ENCODE data around the gene CTSL.
"Not testable (repeated sequence)": the region's sequence is repeated elsewhere in the genome, so short reads cannot be mapped to it uniquely, and the experiment has no call there.

The CTSL gene

GRCh38 chr9:87758330-87758729 lies 32.4 kb downstream of the CTSL start:
- not testable (repeated sequence) for H3K4ac ChIP-seq (ENCODE audit: low read length); H3K36me3 ChIP-seq (replicated peaks in 1 of 2; ENCODE audit: control insufficient read depth in 2 of 2, insufficient read depth in 2 of 2, low read length in 2 of 2); DNase-seq (ENCODE audit: low spot score); H3K27ac ChIP-seq (replicated peaks; ENCODE audit: low read length); H3K4me2 ChIP-seq (ENCODE audit: insufficient read depth, low read length, poor library complexity, severe bottlenecking); H3K27me3 ChIP-seq (ENCODE audit: control insufficient read depth in 3 of 3, insufficient read depth in 3 of 3, low read depth in 1 of 3, low read length in 3 of 3); H2AK5ac ChIP-seq (ENCODE audit: low read depth, low read length); H3K4me3 ChIP-seq (ENCODE audit: low read length in 2 of 2); H3K4me1 ChIP-seq (ENCODE audit: control insufficient read depth in 2 of 2, insufficient read depth in 1 of 2, low read depth in 1 of 2, low read length in 2 of 2); H2BK120ac ChIP-seq (ENCODE audit: low read depth, low read length); H2AFZ ChIP-seq (ENCODE audit: low read length); H3K18ac ChIP-seq (ENCODE audit: low read length); H4K8ac ChIP-seq (ENCODE audit: low read depth, low read length); H2BK5ac ChIP-seq (ENCODE audit: low read length); H3K14ac ChIP-seq (ENCODE audit: low read length); H3K23ac ChIP-seq (ENCODE audit: low read depth, low read length, poor library complexity); H3K9me3 ChIP-seq (replicated peaks in 1 of 2; ENCODE audit: control insufficient read depth in 2 of 2, insufficient read depth in 1 of 2, low read depth in 1 of 2, low read length in 2 of 2); H2BK15ac ChIP-seq (ENCODE audit: low read length); H4K91ac ChIP-seq (ENCODE audit: low read depth, low read length, poor library complexity); H3K79me1 ChIP-seq (ENCODE audit: low read depth, low read length); H3K9ac ChIP-seq (ENCODE audit: low read depth, low read length, poor library complexity); H2BK12ac ChIP-seq (ENCODE audit: low read length)
- WGBS, 2 donors (ENCODE audit: extremely low coverage in 2 of 2, insufficient read length in 2 of 2, insufficient replicate concordance in 1 of 2), result no CpG with 5 or more reads among the region's 24 CpGs

DNA sequence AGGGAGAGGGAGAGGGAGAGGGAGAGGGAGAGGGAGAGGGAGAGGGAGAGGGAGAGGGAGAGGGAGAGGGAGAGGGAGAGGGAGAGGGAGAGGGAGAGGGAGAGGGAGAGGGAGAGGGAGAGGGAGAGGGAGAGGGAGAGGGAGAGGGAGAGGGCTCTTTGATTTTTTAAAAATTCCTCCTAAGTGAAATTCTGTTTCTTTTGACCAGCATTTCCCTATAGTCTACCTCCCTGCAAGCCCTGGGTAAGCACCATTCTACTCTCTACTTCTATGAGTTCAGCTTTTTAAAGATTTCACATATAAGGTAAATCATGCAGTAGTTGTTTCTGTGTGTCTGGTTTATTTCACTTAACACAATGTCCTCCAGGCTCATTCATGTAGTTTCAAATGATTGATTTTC lies 34.1 kb downstream of the CTSL start:
- not testable (repeated sequence) for H3K9me3 ChIP-seq (replicated peaks in 1 of 2; ENCODE audit: control insufficient read depth in 2 of 2, insufficient read depth in 1 of 2, low read depth in 1 of 2, low read length in 2 of 2); H2BK120ac ChIP-seq (ENCODE audit: low read depth, low read length); H4K8ac ChIP-seq (ENCODE audit: low read depth, low read length); H3K18ac ChIP-seq (ENCODE audit: low read length); H4K91ac ChIP-seq (ENCODE audit: low read depth, low read length, poor library complexity); H2AK5ac ChIP-seq (ENCODE audit: low read depth, low read length); H2BK15ac ChIP-seq (ENCODE audit: low read length); DNase-seq (ENCODE audit: low spot score); H3K79me1 ChIP-seq (ENCODE audit: low read depth, low read length); H3K14ac ChIP-seq (ENCODE audit: low read length); H3K36me3 ChIP-seq (replicated peaks in 1 of 2; ENCODE audit: control insufficient read depth in 2 of 2, insufficient read depth in 2 of 2, low read length in 2 of 2); H3K9ac ChIP-seq (ENCODE audit: low read depth, low read length, poor library complexity); H3K4ac ChIP-seq (ENCODE audit: low read length); H3K4me3 ChIP-seq (ENCODE audit: low read length in 2 of 2); H3K4me2 ChIP-seq (ENCODE audit: insufficient read depth, low read length, poor library complexity, severe bottlenecking); H3K4me1 ChIP-seq (ENCODE audit: control insufficient read depth in 2 of 2, insufficient read depth in 1 of 2, low read depth in 1 of 2, low read length in 2 of 2); H3K27ac ChIP-seq (replicated peaks; ENCODE audit: low read length); H2BK5ac ChIP-seq (ENCODE audit: low read length); H2AFZ ChIP-seq (ENCODE audit: low read length); H3K27me3 ChIP-seq (ENCODE audit: control insufficient read depth in 3 of 3, insufficient read depth in 3 of 3, low read depth in 1 of 3, low read length in 3 of 3); H3K23ac ChIP-seq (ENCODE audit: low read depth, low read length, poor library complexity); H2BK12ac ChIP-seq (ENCODE audit: low read length)

DNA sequence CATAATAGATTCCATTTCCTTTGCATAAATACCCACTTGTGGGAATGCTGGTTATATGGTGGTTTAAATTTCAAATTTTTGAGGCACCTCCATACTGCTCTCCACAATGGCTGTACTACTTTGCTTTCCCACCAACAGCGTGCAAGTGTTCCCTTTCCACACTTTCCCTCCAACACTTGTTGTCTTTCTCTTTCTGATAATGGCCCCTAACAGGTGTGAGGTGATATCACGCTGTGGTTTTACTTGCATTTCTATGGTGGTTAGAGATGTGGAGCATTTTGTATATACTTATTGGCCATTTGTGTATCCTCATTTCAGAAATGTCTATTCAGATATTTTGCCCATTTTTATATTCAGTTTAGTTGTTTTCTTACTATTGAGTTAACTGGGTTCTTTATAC lies 34.6 kb downstream of the CTSL start:
- Histone ChIP-seq H3K36me3 (replicated peaks in 1 of 2; ENCODE audit: control insufficient read depth in 2 of 2, insufficient read depth in 2 of 2, low read length in 2 of 2) (no peaks in the 10 kb centered on the region), H2BK12ac (ENCODE audit: low read length) (no peak overlapping the region), H4K91ac (ENCODE audit: low read depth, low read length, poor library complexity) (no peak overlapping the region), H3K9me3 (replicated peaks in 1 of 2; ENCODE audit: control insufficient read depth in 2 of 2, insufficient read depth in 1 of 2, low read depth in 1 of 2, low read length in 2 of 2) (no peaks in the 10 kb centered on the region), H4K8ac (ENCODE audit: low read depth, low read length) (no peak overlapping the region), H3K4me1 (ENCODE audit: control insufficient read depth in 2 of 2, insufficient read depth in 1 of 2, low read depth in 1 of 2, low read length in 2 of 2) (peaks cover 2 to 11% of the 10 kb centered on the region in 2 donors), H3K27me3 (ENCODE audit: control insufficient read depth in 3 of 3, insufficient read depth in 3 of 3, low read depth in 1 of 3, low read length in 3 of 3) (no peaks in the 10 kb centered on the region), H3K23ac (ENCODE audit: low read depth, low read length, poor library complexity) (no peak overlapping the region), H3K4ac (ENCODE audit: low read length) (no peak overlapping the region), H2AK5ac (ENCODE audit: low read depth, low read length) (no peak overlapping the region), H2BK5ac (ENCODE audit: low read length) (no peak overlapping the region), H3K14ac (ENCODE audit: low read length) (no peak overlapping the region), H3K79me1 (ENCODE audit: low read depth, low read length) (no peaks in the 10 kb centered on the region), H2AFZ (ENCODE audit: low read length) (no peak overlapping the region), H3K4me3 (ENCODE audit: low read length in 2 of 2) (no peak overlapping the region), H3K18ac (ENCODE audit: low read length) (no peak overlapping the region), H2BK120ac (ENCODE audit: low read depth, low read length) (no peak overlapping the region), H3K27ac (replicated peaks; ENCODE audit: low read length) (no peak overlapping the region), H2BK15ac (ENCODE audit: low read length) (no peak overlapping the region), H3K9ac (ENCODE audit: low read depth, low read length, poor library complexity) (no peak overlapping the region), H3K4me2 (ENCODE audit: insufficient read depth, low read length, poor library complexity, severe bottlenecking) (no peak overlapping the region)
- no CpG with 5 or more reads among the region's 2 CpGs for WGBS, 2 donors (ENCODE audit: extremely low coverage in 2 of 2, insufficient read length in 2 of 2, insufficient replicate concordance in 1 of 2)
- no peak for DNase-seq (ENCODE audit: low spot score)

GRCh38 chr9:87763286-87763685 lies 37.4 kb downstream of the CTSL start:
- Histone ChIP-seq H2AFZ (ENCODE audit: low read length) (no peak overlapping the region), H3K9me3 (replicated peaks in 1 of 2; ENCODE audit: control insufficient read depth in 2 of 2, insufficient read depth in 1 of 2, low read depth in 1 of 2, low read length in 2 of 2) (no peaks in the 10 kb centered on the region), H3K27me3 (ENCODE audit: control insufficient read depth in 3 of 3, insufficient read depth in 3 of 3, low read depth in 1 of 3, low read length in 3 of 3) (no peaks in the 10 kb centered on the region), H3K4ac (ENCODE audit: low read length) (no peak overlapping the region), H3K4me2 (ENCODE audit: insufficient read depth, low read length, poor library complexity, severe bottlenecking) (no peak overlapping the region), H3K27ac (replicated peaks; ENCODE audit: low read length) (no peak overlapping the region), H3K9ac (ENCODE audit: low read depth, low read length, poor library complexity) (no peak overlapping the region), H3K4me1 (ENCODE audit: control insufficient read depth in 2 of 2, insufficient read depth in 1 of 2, low read depth in 1 of 2, low read length in 2 of 2) (peaks cover 2 to 11% of the 10 kb centered on the region in 2 donors), H3K18ac (ENCODE audit: low read length) (no peak overlapping the region), H2BK120ac (ENCODE audit: low read depth, low read length) (no peak overlapping the region), H2AK5ac (ENCODE audit: low read depth, low read length) (no peak overlapping the region), H3K14ac (ENCODE audit: low read length) (no peak overlapping the region), H2BK5ac (ENCODE audit: low read length) (no peak overlapping the region), H4K8ac (ENCODE audit: low read depth, low read length) (no peak overlapping the region), H3K4me3 (ENCODE audit: low read length in 2 of 2) (no peak overlapping the region), H2BK15ac (ENCODE audit: low read length) (no peak overlapping the region), H3K79me1 (ENCODE audit: low read depth, low read length) (no peaks in the 10 kb centered on the region), H4K91ac (ENCODE audit: low read depth, low read length, poor library complexity) (no peak overlapping the region), H3K23ac (ENCODE audit: low read depth, low read length, poor library complexity) (no peak overlapping the region), H3K36me3 (replicated peaks in 1 of 2; ENCODE audit: control insufficient read depth in 2 of 2, insufficient read depth in 2 of 2, low read length in 2 of 2) (no peaks in the 10 kb centered on the region), H2BK12ac (ENCODE audit: low read length) (no peak overlapping the region)
- WGBS, 2 donors (ENCODE audit: extremely low coverage in 2 of 2, insufficient read length in 2 of 2, insufficient replicate concordance in 1 of 2), result no CpG with 5 or more reads among the region's 6 CpGs
- DNase-seq (ENCODE audit: low spot score), result no peak

Data from neuronal stem cell (in vitro differentiated cells).